Panc1 (cell line): ENCODE data around the gene TMEM100.

Source experiments
- POLR2AphosphoS5 ChIP-seq: IDR thresholded peaks from 2 replicates; pipeline ENCODE4 v1.6.1; 2012; ENCODE audit warnings: mild to moderate bottlenecking, low read depth, low read length, moderate library complexity
- TF ChIP-seq, protein P1 (sequence below): fragments of 450-650 bp; IDR thresholded peaks from 2 replicates; pipeline ENCODE4 v1.5.1; 2017; ENCODE audit warnings: mild to moderate bottlenecking
- TF ChIP-seq, protein P2 (sequence below), 2 experiments: IDR thresholded peaks; 2 replicates each; pipeline ENCODE4 v1.6.1; 2011 to 2012; ENCODE audit warnings: low read depth in 2 of 2, control low read depth in 1 of 2, low read length in 1 of 2, mild to moderate bottlenecking in 1 of 2, moderate library complexity in 1 of 2; ENCODE audit not compliant: insufficient read depth in 1 of 2

DNA sequence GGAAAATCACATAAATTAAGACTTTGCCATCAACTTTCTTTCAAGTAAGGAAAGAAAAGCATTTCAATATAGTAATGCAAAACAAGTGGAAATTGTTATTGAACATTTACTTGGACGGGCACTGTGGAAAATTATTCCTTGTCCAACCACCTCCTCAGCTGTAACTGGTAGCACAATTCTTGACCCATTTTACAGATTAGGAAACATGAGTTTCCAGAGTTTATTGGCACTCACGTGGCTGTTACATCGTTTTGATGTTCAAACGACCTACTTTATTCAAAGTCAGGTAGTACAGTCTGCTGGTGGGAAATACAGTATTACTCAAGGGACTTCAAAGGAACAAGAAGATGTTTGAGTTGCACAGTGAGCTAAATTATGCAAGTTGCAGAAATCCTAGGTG is 27.3 kb upstream of the TMEM100 start:
- TF ChIP-seq, protein P1, sequence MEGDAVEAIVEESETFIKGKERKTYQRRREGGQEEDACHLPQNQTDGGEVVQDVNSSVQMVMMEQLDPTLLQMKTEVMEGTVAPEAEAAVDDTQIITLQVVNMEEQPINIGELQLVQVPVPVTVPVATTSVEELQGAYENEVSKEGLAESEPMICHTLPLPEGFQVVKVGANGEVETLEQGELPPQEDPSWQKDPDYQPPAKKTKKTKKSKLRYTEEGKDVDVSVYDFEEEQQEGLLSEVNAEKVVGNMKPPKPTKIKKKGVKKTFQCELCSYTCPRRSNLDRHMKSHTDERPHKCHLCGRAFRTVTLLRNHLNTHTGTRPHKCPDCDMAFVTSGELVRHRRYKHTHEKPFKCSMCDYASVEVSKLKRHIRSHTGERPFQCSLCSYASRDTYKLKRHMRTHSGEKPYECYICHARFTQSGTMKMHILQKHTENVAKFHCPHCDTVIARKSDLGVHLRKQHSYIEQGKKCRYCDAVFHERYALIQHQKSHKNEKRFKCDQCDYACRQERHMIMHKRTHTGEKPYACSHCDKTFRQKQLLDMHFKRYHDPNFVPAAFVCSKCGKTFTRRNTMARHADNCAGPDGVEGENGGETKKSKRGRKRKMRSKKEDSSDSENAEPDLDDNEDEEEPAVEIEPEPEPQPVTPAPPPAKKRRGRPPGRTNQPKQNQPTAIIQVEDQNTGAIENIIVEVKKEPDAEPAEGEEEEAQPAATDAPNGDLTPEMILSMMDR = no peak
- no peak for TF ChIP-seq POLR2AphosphoS5
- TF ChIP-seq, protein P2, sequence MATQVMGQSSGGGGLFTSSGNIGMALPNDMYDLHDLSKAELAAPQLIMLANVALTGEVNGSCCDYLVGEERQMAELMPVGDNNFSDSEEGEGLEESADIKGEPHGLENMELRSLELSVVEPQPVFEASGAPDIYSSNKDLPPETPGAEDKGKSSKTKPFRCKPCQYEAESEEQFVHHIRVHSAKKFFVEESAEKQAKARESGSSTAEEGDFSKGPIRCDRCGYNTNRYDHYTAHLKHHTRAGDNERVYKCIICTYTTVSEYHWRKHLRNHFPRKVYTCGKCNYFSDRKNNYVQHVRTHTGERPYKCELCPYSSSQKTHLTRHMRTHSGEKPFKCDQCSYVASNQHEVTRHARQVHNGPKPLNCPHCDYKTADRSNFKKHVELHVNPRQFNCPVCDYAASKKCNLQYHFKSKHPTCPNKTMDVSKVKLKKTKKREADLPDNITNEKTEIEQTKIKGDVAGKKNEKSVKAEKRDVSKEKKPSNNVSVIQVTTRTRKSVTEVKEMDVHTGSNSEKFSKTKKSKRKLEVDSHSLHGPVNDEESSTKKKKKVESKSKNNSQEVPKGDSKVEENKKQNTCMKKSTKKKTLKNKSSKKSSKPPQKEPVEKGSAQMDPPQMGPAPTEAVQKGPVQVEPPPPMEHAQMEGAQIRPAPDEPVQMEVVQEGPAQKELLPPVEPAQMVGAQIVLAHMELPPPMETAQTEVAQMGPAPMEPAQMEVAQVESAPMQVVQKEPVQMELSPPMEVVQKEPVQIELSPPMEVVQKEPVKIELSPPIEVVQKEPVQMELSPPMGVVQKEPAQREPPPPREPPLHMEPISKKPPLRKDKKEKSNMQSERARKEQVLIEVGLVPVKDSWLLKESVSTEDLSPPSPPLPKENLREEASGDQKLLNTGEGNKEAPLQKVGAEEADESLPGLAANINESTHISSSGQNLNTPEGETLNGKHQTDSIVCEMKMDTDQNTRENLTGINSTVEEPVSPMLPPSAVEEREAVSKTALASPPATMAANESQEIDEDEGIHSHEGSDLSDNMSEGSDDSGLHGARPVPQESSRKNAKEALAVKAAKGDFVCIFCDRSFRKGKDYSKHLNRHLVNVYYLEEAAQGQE (IDR thresholded peaks at IDR 0.05; ENCODE audit: insufficient read depth in 1 of 2, low read depth in 2 of 2, low read length in 1 of 2) = no peak
